HG02759 (cell line): ENCODE measurements around the gene GNS.
"Not testable (repeated sequence)": the region's sequence is repeated elsewhere in the genome, so short reads cannot be mapped to it uniquely, and the experiment has no call there.

Experiments
- ATAC-seq: cut with Tn5 transposase; IDR thresholded peaks from one replicate; pipeline ENCODE4 v1.9.1; 2021; ENCODE audit warnings: mild to moderate bottlenecking, moderate library complexity; ENCODE audit not compliant: unreplicated experiment

GNS gene

GRCh38 chr12:64699504-64700115, 59.6 kb downstream of the GNS start:
- ATAC-seq = no peak

- ATAC-seq = no peak
Observed at GRCh38 chr12:64696080-64696741, 63.0 kb downstream of the GNS start.

- no peak for ATAC-seq
Observed at GRCh38 chr12:64695550-64695949, 63.7 kb downstream of the GNS start.

- ATAC-seq = no peak
Observed at GRCh38 chr12:64694130-64695040, 64.8 kb downstream of the GNS start.

GRCh38 chr12:64691795-64692583, 67.2 kb downstream of the GNS start:
- no peak for ATAC-seq

GRCh38 chr12:64691227-64691794, 67.9 kb downstream of the GNS start:
- no peak for ATAC-seq

GRCh38 chr12:64690236-64690635, 69.0 kb downstream of the GNS start:
- ATAC-seq = not testable (repeated sequence)

- ATAC-seq = no peak
Observed at GRCh38 chr12:64688715-64689114, 70.5 kb downstream of the GNS start.

GRCh38 chr12:64688219-64688618, 71.0 kb downstream of the GNS start:
- no peak for ATAC-seq

- no peak for ATAC-seq
Observed at GRCh38 chr12:64687816-64688215, 71.4 kb downstream of the GNS start.

GRCh38 chr12:64685605-64686004, 73.6 kb downstream of the GNS start:
- ATAC-seq = no peak

- ATAC-seq = no peak
Observed at GRCh38 chr12:64685050-64685449, 74.2 kb downstream of the GNS start.

GRCh38 chr12:64683816-64684543, 75.2 kb downstream of the GNS start:
- no peak for ATAC-seq

GRCh38 chr12:64682572-64683277, 76.5 kb downstream of the GNS start:
- ATAC-seq = no peak

GRCh38 chr12:64681200-64682052, 77.8 kb downstream of the GNS start:
- peak; percentile 52 for ATAC-seq

GRCh38 chr12:64680235-64680634, 79.0 kb downstream of the GNS start:
- ATAC-seq = no peak

- peak; percentile 52 for ATAC-seq
Observed at GRCh38 chr12:64679487-64680001, 79.7 kb downstream of the GNS start.

GRCh38 chr12:64678835-64679234, 80.4 kb downstream of the GNS start:
- no peak for ATAC-seq
